Duodenal mucosa (tissue), 2 donors: Measurements from ENCODE around the gene IGFBP6.

Experiments used
- H3K27ac ChIP-seq: one replicate; pipeline ENCODE4 v1.7.0; 2013; ENCODE audit warnings: low read depth, low read length
- H3K27me3 ChIP-seq, 2 donors: one replicate each; pipeline ENCODE4 v1.7.0; 2013; ENCODE audit warnings: low read length in 2 of 2, control low read depth in 1 of 2; ENCODE audit not compliant: insufficient read depth in 2 of 2, control insufficient read depth in 1 of 2
- H3K36me3 ChIP-seq, 2 donors: one replicate each; pipeline ENCODE4 v1.7.0; 2013; ENCODE audit warnings: low read length in 2 of 2, control low read depth in 1 of 2; ENCODE audit not compliant: insufficient read depth in 2 of 2, control insufficient read depth in 1 of 2
- H3K4me1 ChIP-seq, 2 donors: one replicate each; pipeline ENCODE4 v1.7.0; 2013; ENCODE audit warnings: low read length in 2 of 2, control low read depth in 1 of 2; ENCODE audit not compliant: insufficient read depth in 2 of 2, control insufficient read depth in 1 of 2
- H3K4me3 ChIP-seq, 2 donors: one replicate each; pipeline ENCODE4 v1.7.0; 2013; ENCODE audit warnings: low read length in 2 of 2, low read depth in 1 of 2
- H3K9ac ChIP-seq, 2 donors: one replicate each; pipeline ENCODE4 v1.7.0; 2013; ENCODE audit warnings: low read length in 2 of 2, low read depth in 1 of 2
- H3K9me3 ChIP-seq, 2 donors: one replicate each; pipeline ENCODE4 v1.7.0; 2013; ENCODE audit warnings: low read length in 2 of 2, control low read depth in 1 of 2; ENCODE audit not compliant: control insufficient read depth in 1 of 2

The IGFBP6 gene

GRCh38 chr12:53065975-53066931 lies 31.2 kb upstream of the IGFBP6 start:
- Histone ChIP-seq H3K4me1 (peaks cover 15 to 22% of the 10 kb centered on the region in 2 donors), H3K27me3 (no peaks in the 10 kb centered on the region), H3K4me3 (no peak overlapping the region), H3K27ac (peak overlapping the region; percentile 61), H3K36me3 (peaks cover 22 to 53% of the 10 kb centered on the region in 2 donors), H3K9me3 (no peaks in the 10 kb centered on the region), H3K9ac (peak overlapping the region in 1 of 2 donors; percentile 24)

DNA sequence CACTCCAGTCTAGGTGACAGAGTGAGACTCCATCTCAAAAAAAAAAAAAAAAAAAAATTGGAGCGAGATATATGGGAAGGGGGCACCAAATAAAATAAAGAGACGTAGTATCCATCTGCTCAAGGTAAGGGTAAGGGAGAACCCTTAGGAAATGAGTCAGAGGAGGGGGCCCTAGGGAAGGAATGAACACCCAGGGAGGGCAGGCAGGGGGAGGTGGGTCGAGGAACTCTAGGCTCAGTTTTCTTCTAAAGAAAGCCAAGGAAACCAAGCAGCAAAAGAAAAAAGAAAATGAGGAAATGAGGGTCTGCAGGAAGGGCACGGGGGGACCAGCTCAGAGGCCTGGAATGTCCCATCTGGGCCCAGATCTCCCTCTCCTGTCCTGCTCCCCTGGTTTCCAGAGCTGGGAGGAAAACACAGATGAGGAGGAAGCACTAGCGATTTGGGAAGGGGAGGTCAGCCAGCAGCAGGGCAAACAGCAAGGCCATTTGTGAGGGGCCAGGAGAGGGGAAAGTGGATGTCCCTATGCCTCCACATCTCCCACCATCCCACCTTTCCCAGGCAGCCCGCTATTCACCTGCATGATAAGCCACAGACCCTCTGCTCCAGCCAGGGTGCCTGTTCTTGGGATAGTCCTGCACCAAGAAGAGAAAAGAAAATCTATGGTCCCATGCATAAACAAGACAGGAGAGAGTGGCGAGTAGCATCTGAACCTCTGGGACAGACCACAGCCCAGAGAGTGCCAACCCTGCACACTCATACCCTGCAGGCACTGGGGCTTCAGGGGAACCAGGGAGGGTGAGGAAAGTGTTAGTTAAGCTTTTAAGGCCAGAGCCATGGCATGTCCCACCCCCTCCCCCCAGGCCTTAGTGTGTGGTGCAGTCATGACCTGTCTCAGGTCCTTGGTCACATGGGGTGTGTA lies 30.1 kb upstream of the IGFBP6 start:
- Histone ChIP-seq H3K27ac (no peak overlapping the region), H3K27me3 (no peaks in the 10 kb centered on the region), H3K36me3 (peaks cover 22 to 55% of the 10 kb centered on the region in 2 donors), H3K4me3 (no peak overlapping the region), H3K9me3 (no peaks in the 10 kb centered on the region), H3K9ac (no peak overlapping the region), H3K4me1 (peaks cover 16 to 17% of the 10 kb centered on the region in 2 donors)

- H3K4me1 ChIP-seq: peaks cover 13 to 24% of the 10 kb centered on the region in 2 donors
- no peak overlapping the region for H3K4me3 ChIP-seq
- no peak overlapping the region for H3K9ac ChIP-seq
- no peaks in the 10 kb centered on the region for H3K27me3 ChIP-seq
- H3K9me3 ChIP-seq: no peaks in the 10 kb centered on the region
- peaks cover 22 to 59% of the 10 kb centered on the region in 2 donors for H3K36me3 ChIP-seq
- H3K27ac ChIP-seq: no peak overlapping the region
These were observed 29.3 kb upstream of the IGFBP6 start for GRCh38 chr12:53067993-53068770.

DNA sequence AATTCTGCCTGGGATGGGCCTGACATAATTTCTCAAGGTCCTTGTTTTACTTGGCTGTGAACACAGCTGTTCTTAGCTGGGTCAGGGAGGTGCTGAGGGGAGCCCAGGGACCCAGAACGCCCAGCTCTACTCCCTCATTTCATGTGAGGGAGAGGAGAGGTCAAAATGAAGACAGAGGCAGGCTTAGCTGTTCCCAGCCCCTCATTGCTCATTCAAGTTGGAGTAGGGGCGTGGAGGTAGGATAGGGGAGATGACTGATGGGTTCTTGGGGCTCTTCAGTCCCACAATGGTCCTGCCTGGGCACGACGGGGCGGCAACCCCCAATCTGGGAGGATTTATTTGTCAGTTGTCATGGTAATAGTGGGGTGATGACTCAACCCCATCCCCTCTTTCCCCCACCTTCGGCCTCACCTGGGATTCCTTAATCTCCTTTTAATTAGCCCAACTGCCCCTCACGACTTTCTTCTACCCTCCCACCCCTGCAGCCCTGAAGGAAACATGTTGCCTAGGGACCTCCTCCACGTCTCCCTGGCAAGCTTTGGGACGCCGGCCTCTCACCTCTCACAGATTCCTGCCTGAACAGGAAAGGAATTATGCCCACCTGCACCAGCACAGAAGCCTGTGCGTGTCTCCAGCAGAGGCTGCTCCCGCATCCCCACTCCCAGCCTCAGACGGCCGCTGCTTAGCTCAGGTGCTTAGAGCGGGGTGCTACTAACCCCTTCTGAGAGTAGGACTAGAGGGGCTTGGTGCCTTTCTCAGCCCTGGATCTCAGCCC lies 28.5 kb upstream of the IGFBP6 start:
- no peak overlapping the region for H3K27ac ChIP-seq
- peaks cover 9 to 24% of the 10 kb centered on the region in 2 donors for H3K4me1 ChIP-seq
- no peak overlapping the region for H3K9ac ChIP-seq
- H3K36me3 ChIP-seq: peaks cover 22 to 55% of the 10 kb centered on the region in 2 donors
- H3K9me3 ChIP-seq: no peaks in the 10 kb centered on the region
- H3K27me3 ChIP-seq: no peaks in the 10 kb centered on the region
- no peak overlapping the region for H3K4me3 ChIP-seq

GRCh38 chr12:53069621-53070410 lies 27.7 kb upstream of the IGFBP6 start:
- H3K27me3 ChIP-seq: no peaks in the 10 kb centered on the region
- H3K27ac ChIP-seq: no peak overlapping the region
- H3K9me3 ChIP-seq: no peaks in the 10 kb centered on the region
- peaks cover 12 to 24% of the 10 kb centered on the region in 2 donors for H3K4me1 ChIP-seq
- peaks cover 22 to 57% of the 10 kb centered on the region in 2 donors for H3K36me3 ChIP-seq
- H3K4me3 ChIP-seq: no peak overlapping the region
- H3K9ac ChIP-seq: no peak overlapping the region

DNA sequence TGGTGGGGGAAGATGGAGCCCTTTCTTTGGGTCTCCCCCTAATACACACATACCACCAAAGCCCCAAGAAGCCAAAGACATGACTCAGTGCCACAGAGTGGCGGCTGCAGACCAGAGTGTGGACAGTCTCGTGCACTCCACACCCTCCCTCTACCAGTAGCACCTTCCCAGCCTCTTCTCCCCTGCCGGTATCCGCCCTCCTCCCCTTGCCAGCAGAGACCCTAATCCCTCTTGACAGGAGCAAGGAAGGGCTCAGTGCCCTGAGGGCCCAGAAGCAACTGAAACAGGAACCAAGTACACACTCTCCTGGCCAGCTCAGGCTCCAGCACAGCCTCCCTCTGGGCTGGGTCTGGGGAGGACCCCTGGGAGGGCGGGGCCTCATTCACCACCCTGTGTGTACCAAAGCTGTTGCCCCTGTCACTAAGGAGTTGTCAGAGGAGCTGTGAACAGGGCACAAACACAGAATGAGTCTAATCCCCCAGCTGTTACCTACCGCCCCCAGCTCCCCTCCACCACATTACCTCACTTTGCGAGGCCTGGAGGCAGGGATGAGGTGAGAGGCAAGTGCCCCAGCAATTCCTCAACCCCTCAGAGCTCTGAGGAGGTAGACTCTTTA lies 26.5 kb upstream of the IGFBP6 start:
- Histone ChIP-seq H3K36me3 (peaks cover 23 to 59% of the 10 kb centered on the region in 2 donors), H3K27me3 (no peaks in the 10 kb centered on the region), H3K9me3 (no peaks in the 10 kb centered on the region), H3K9ac (no peak overlapping the region), H3K27ac (no peak overlapping the region), H3K4me1 (peaks cover 12 to 23% of the 10 kb centered on the region in 2 donors), H3K4me3 (no peak overlapping the region)

- H3K27ac ChIP-seq: no peak overlapping the region
- no peaks in the 10 kb centered on the region for H3K9me3 ChIP-seq
- no peak overlapping the region for H3K9ac ChIP-seq
- no peak overlapping the region for H3K4me3 ChIP-seq
- H3K4me1 ChIP-seq: peaks cover 12 to 17% of the 10 kb centered on the region in 2 donors
- no peaks in the 10 kb centered on the region for H3K27me3 ChIP-seq
- peaks cover 23 to 65% of the 10 kb centered on the region in 2 donors for H3K36me3 ChIP-seq
These were observed 25.6 kb upstream of the IGFBP6 start for GRCh38 chr12:53071591-53072551.

DNA sequence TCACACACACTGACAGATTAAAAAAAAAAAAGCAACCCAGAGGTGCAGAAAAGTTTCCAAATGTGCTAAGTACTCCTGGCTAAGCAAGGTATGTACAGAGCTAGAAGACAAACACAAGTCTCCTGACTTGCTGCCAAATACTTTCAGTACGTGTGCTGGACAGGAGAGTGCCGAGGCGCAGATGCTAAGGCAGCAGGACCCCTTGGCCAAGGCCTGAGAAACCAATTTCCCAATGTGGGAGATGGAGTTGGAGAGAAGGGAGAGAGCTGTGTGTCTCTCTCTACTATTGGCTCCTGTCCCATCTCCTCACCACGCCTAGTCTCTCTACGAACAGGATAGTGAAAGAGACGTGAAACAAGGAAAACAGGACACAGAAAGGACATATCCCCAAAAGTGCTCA lies 23.6 kb upstream of the IGFBP6 start:
- Histone ChIP-seq H3K4me1 (peaks cover 17 to 30% of the 10 kb centered on the region in 2 donors), H3K36me3 (peaks cover 23 to 47% of the 10 kb centered on the region in 2 donors), H3K9me3 (no peaks in the 10 kb centered on the region)

More for the DNA sequence above, 23.6 kb upstream of the IGFBP6 start:
- Histone ChIP-seq H3K4me3 (no peak overlapping the region), H3K27me3 (no peaks in the 10 kb centered on the region), H3K27ac (no peak overlapping the region), H3K9ac (no peak overlapping the region)
